HL-60 (cell line): ENCODE results near the gene GGA1.

Source experiments
- DNase-seq, 2 experiments: peaks; one replicate each; pipeline ENCODE4 v3.0.0-alpha.2; 2010 to 2020; ENCODE audit warnings: low read depth in 1 of 2, low spot score in 1 of 2
- H3K27ac ChIP-seq: fragments of 250-450 bp; sonication (Bioruptor Pico); replicated peaks from 2 replicates; pipeline ENCODE4 v1.5.1; 2020; ENCODE audit warnings: mild to moderate bottlenecking, moderate library complexity
- H3K27me3 ChIP-seq: fragments of 250-450 bp; sonication (Bioruptor Pico); 2 replicates; pipeline ENCODE4 v1.5.1; 2021; ENCODE audit warnings: mild to moderate bottlenecking, moderate library complexity; ENCODE audit not compliant: insufficient read depth, poor library complexity, severe bottlenecking
- H3K4me3 ChIP-seq: replicated peaks from 2 replicates; pipeline ENCODE4 v1.5.1; 2011; ENCODE audit warnings: mild to moderate bottlenecking, control low read depth, low read length; ENCODE audit not compliant: insufficient read depth
- CTCF ChIP-seq: IDR thresholded peaks from one replicate; pipeline ENCODE4 v1.5.1; 2011; ENCODE audit warnings: low read length, control low read depth, inconsistent platforms; ENCODE audit not compliant: insufficient read depth
- GABPA ChIP-seq: IDR thresholded peaks from 2 replicates; pipeline ENCODE4 v1.6.1; 2012; ENCODE audit warnings: low read depth
- POLR2AphosphoS5 ChIP-seq: IDR thresholded peaks from 2 replicates; pipeline ENCODE4 v1.6.1; 2012; ENCODE audit warnings: low read depth
- REST ChIP-seq: IDR thresholded peaks from 2 replicates; pipeline ENCODE4 v1.6.1; 2012; ENCODE audit warnings: low read depth; ENCODE audit not compliant: insufficient replicate concordance
- SPI1 ChIP-seq: IDR thresholded peaks from 2 replicates; pipeline ENCODE4 v1.6.1; 2012; ENCODE audit warnings: low read depth, mild to moderate bottlenecking, borderline replicate concordance

The GGA1 gene

GRCh38 chr22:37627545-37627944, 18.9 kb downstream of the GGA1 start:
- H3K27me3 ChIP-seq = no peaks in the 10 kb centered on the region
- DNase-seq = peak in 1 of 2 experiments; percentile 81
- no peak for TF ChIP-seq REST
- TF ChIP-seq CTCF = no peak
- TF ChIP-seq POLR2AphosphoS5 = peak; percentile 50; the same call in 1 of the 2 replicates
- peak; percentile 39 for TF ChIP-seq GABPA
- TF ChIP-seq SPI1 = peak; percentile 79
- peak overlapping the region; percentile 59 for H3K27ac ChIP-seq
- no peak overlapping the region for H3K4me3 ChIP-seq

- Histone ChIP-seq H3K4me3 (no peak overlapping the region), H3K27ac (no peak overlapping the region), H3K27me3 (no peaks in the 10 kb centered on the region)
- no peak for TF ChIP-seq SPI1
- no peak for TF ChIP-seq REST
- no peak for TF ChIP-seq CTCF
- TF ChIP-seq POLR2AphosphoS5 = no peak
- no peak for TF ChIP-seq GABPA
- DNase-seq = no peak
Measured at GRCh38 chr22:37628830-37629229, 20.2 kb downstream of the GGA1 start.

- H3K4me3 ChIP-seq = no peak overlapping the region
- H3K27me3 ChIP-seq = no peaks in the 10 kb centered on the region
- no peak for DNase-seq
- no peak for TF ChIP-seq REST
- no peak for TF ChIP-seq CTCF
- TF ChIP-seq GABPA = no peak
- no peak for TF ChIP-seq POLR2AphosphoS5
- no peak for TF ChIP-seq SPI1
- no peak overlapping the region for H3K27ac ChIP-seq
Measured at GRCh38 chr22:37629928-37630327, 21.3 kb downstream of the GGA1 start.
